K562 (cell line): ENCODE results near the gene NT5C. TPM values are rescaled to one million over a fixed set of nuclear protein-coding genes. Genes with fewer than 3 reads are reported as not detected.
A peak's percentile ranks its signal among the peaks of the same experiment; 100 is the strongest.

Experiments used
- BRF1 ChIP-seq: IDR thresholded peaks from 3 replicates; pipeline ENCODE4 v1.6.1; 2011; ENCODE audit warnings: borderline replicate concordance, mild to moderate bottlenecking; ENCODE audit not compliant: insufficient read length; ENCODE audit errors: extremely low read depth
- CEBPB ChIP-seq: fragments of 450-650 bp; IDR thresholded peaks from 2 replicates; pipeline ENCODE4 v1.6.1; 2016; ENCODE audit warnings: missing genetic modification characterization, missing compliant biosample characterization
- FOXA3 ChIP-seq, 2 experiments: fragments of 450-650 bp in 1 of 2; sonication (generic) in 1 of 2; formaldehyde crosslinking; IDR thresholded peaks in 1 of 2; conservative IDR thresholded peaks in 1 of 2; 2 replicates each; pipeline versions ENCODE4 v1.4.0 to v1.8.0; 2020 to 2022; ENCODE audit warnings: mild to moderate bottlenecking in 2 of 2, missing genetic modification reagents in 1 of 2
- FOXK1 ChIP-seq: sonication (generic); formaldehyde crosslinking; IDR thresholded peaks from 2 replicates; pipeline ENCODE4 v1.8.0; 2022; ENCODE audit warnings: missing genetic modification reagents, mild to moderate bottlenecking, borderline replicate concordance
- HMGN3 ChIP-seq: IDR thresholded peaks from 2 replicates; pipeline ENCODE4 v1.6.1; 2011; ENCODE audit warnings: borderline replicate concordance, low read depth, mild to moderate bottlenecking, mixed read lengths, low read length; ENCODE audit not compliant: insufficient read length; ENCODE audit errors: extremely low read depth
- HNRNPK ChIP-seq: fragments of 200-400 bp; formaldehyde crosslinking; IDR thresholded peaks from one replicate; pipeline ENCODE4 v1.6.1; 2018; ENCODE audit warnings: mild to moderate bottlenecking, low read depth, low read length; ENCODE audit not compliant: poor library complexity, severe bottlenecking
- HOXB6 ChIP-seq: fragments of 250-450 bp; sonication (Bioruptor Pico); IDR thresholded peaks from 2 replicates; pipeline ENCODE4 v1.5.1; 2022; ENCODE audit warnings: mild to moderate bottlenecking, borderline replicate concordance
- KAT7 ChIP-seq: sonication (generic); formaldehyde crosslinking; IDR thresholded peaks from 2 replicates; pipeline ENCODE4 v1.8.0; 2022; ENCODE audit warnings: missing genetic modification reagents, mild to moderate bottlenecking, borderline replicate concordance
- KAT8 ChIP-seq: fragments of 450-650 bp; IDR thresholded peaks from 2 replicates; pipeline ENCODE4 v1.6.1; 2016; ENCODE audit warnings: low read depth, mild to moderate bottlenecking
- MAFK ChIP-seq: IDR thresholded peaks from 2 replicates; pipeline ENCODE4 v1.6.1; 2011; ENCODE audit warnings: low read length, improper control_type of control experiment
- MEF2D ChIP-seq: conservative IDR thresholded peaks from 2 replicates; pipeline ENCODE4 v1.6.1; 2016; ENCODE audit warnings: low read depth, missing genetic modification characterization, missing compliant biosample characterization
- WHSC1 ChIP-seq: IDR thresholded peaks from one replicate; pipeline ENCODE4 v1.6.1; 2012; ENCODE audit warnings: low read length, control low read depth, inconsistent platforms
- YY1 ChIP-seq, 3 experiments: IDR thresholded peaks; 2 replicates each; pipeline ENCODE4 v1.6.1; 2011; ENCODE audit warnings: low read length in 2 of 3, mild to moderate bottlenecking in 2 of 3, moderate library complexity in 2 of 3, borderline replicate concordance in 1 of 3, control low read depth in 1 of 3, low read depth in 1 of 3; ENCODE audit not compliant: insufficient read depth in 3 of 3, insufficient replicate concordance in 2 of 3, control insufficient read depth in 1 of 3, insufficient read length in 1 of 3; ENCODE audit errors: extremely low read depth in 1 of 3
- ZNF175 ChIP-seq: fragments of 200-800 bp; sonication (Bioruptor generic); IDR thresholded peaks from 2 replicates; pipeline ENCODE4 v1.6.1; 2016; ENCODE audit warnings: low read depth, mild to moderate bottlenecking, missing genetic modification characterization, missing compliant biosample characterization
- polyA plus RNA-seq, 8 experiments: library from polyadenylated mRNA; depleted of rRNA in 4 of 8; stranded (reverse) in 5 of 8; unstranded in 3 of 8; fragments of >200 nt; fragmentation: Nextera tagmentation in 2 of 8; fragmentation: Illumina TruSeq in 1 of 8; extraction: Ambion mirVana in 2 of 8; extraction: Trizol in 1 of 8; gene quantifications; 2 replicates each; pipeline versions ENCODE4 v1.2.1 to v1.2.3, GENCODE V29; 2011 to 2014; ENCODE audit warnings: inconsistent platforms in 1 of 8, missing spikeins in 1 of 8
- total RNA-seq, 7 experiments: library from RNA; depleted of rRNA in 6 of 7; stranded (reverse); fragments of >200 nt in 6 of 7; fragmentation: Illumina TruSeq in 2 of 7; extraction: Trizol in 2 of 7; gene quantifications; 2 replicates each; pipeline versions ENCODE4 v1.2.1 to v1.2.3, GENCODE V29; 2011 to 2021; ENCODE audit warnings: low replicate concordance in 1 of 7
- TF ChIP-seq, protein P1 (sequence below): fragments of 250-450 bp; sonication (Bioruptor Pico); IDR thresholded peaks from 2 replicates; pipeline ENCODE4 v1.4.0; 2020; ENCODE audit warnings: mild to moderate bottlenecking, moderate library complexity, borderline replicate concordance
- TF ChIP-seq, protein P2 (sequence below): sonication (generic); formaldehyde crosslinking; IDR thresholded peaks from 2 replicates; pipeline ENCODE4 v1.9.0; 2022; ENCODE audit warnings: mild to moderate bottlenecking, missing genetic modification reagents
- TF ChIP-seq, protein P3 (sequence below), 3 experiments: fragments of 200-800 bp in 1 of 3; fragments of 250-450 bp in 1 of 3; fragments of 450-650 bp in 1 of 3; sonication (Bioruptor Pico) in 1 of 3; sonication (Bioruptor generic) in 1 of 3; formaldehyde crosslinking in 1 of 3; IDR thresholded peaks; 2 replicates each; pipeline versions ENCODE4 v1.6.1 to v1.8.0; 2016 to 2022; ENCODE audit warnings: mild to moderate bottlenecking in 2 of 3, missing genetic modification characterization in 2 of 3, missing compliant biosample characterization in 1 of 3, moderate library complexity in 1 of 3

NT5C gene
- total and polyA plus RNA-seq, 9 of the 15 experiments (the other 6 are each of a cell fraction or from before 2014, with no cell fraction given): 2.9 to 205 (median 45.0) TPM

DNA sequence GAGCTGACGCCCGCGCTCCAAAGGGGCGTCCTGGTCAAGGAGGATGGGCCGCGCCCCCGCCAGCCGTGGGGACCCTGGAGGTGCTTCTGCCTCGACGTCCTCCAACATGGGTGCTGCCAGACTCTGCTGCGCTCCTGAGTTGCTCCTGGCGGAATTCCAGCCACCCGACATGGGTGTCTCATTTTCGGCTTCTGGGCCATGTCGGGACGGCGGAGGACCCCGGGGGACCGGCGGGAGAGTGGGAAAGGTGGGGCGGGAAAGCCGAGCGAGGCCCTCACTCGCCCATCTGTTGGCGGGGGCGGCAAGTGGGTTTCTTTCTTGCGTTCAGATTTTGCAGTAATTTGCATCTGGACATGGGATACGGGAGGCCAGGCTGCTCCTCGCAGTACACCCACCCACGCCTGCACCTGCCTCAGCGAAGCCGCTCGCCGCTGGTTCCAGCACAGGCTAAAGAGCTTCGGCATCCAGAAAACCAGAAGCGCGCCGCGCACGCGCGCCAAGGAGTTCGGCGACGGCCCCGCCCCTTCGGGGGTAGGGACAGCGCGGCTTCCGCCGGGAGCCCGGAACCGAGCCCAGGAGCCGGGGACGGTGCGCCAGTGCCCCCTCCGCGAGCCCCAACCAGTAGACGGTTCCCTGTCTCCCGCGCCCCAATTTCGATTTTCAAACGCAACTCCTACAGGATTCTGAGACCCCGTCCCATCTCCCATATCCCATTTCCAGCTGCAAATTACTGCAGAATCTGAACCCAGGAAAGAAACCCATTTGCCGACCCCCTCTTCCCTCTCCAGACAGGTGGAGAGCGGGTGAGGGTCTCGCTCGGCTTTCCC is 21.9 kb downstream of the NT5C start, which contains the start of gene ARMC7 (continued):
- peak; percentile 90 for TF ChIP-seq HMGN3
- TF ChIP-seq MAFK: 0 out of 2 replicates have a peak, but pooled peaks have one; percentile 5
- no peak for TF ChIP-seq HOXB6 (CRISPR knock-in tag)
- TF ChIP-seq, protein P1, sequence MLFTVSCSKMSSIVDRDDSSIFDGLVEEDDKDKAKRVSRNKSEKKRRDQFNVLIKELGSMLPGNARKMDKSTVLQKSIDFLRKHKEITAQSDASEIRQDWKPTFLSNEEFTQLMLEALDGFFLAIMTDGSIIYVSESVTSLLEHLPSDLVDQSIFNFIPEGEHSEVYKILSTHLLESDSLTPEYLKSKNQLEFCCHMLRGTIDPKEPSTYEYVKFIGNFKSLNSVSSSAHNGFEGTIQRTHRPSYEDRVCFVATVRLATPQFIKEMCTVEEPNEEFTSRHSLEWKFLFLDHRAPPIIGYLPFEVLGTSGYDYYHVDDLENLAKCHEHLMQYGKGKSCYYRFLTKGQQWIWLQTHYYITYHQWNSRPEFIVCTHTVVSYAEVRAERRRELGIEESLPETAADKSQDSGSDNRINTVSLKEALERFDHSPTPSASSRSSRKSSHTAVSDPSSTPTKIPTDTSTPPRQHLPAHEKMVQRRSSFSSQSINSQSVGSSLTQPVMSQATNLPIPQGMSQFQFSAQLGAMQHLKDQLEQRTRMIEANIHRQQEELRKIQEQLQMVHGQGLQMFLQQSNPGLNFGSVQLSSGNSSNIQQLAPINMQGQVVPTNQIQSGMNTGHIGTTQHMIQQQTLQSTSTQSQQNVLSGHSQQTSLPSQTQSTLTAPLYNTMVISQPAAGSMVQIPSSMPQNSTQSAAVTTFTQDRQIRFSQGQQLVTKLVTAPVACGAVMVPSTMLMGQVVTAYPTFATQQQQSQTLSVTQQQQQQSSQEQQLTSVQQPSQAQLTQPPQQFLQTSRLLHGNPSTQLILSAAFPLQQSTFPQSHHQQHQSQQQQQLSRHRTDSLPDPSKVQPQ: no peak
- TF ChIP-seq FOXA3 (CRISPR knock-in tag; conservative IDR thresholded peaks at IDR 0.05 in 1 of 2, IDR thresholded peaks at IDR 0.05 in 1 of 2): no peak
- no peak for TF ChIP-seq MEF2D (tag)
- TF ChIP-seq KAT7 (CRISPR knock-in tag): no peak
- TF ChIP-seq, protein P2, sequence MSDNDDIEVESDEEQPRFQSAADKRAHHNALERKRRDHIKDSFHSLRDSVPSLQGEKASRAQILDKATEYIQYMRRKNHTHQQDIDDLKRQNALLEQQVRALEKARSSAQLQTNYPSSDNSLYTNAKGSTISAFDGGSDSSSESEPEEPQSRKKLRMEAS (CRISPR knock-in tag): no peak; the same call in 1 of the 2 replicates
- peak; percentile 64; the same call in 1 of the 2 replicates for TF ChIP-seq FOXK1 (CRISPR knock-in tag)
- no peak for TF ChIP-seq ZNF175 (CRISPR knock-in tag)
- no peak for TF ChIP-seq WHSC1
- TF ChIP-seq KAT8: no peak
- no peak for TF ChIP-seq HNRNPK
- no peak for TF ChIP-seq BRF1
- no peak for TF ChIP-seq CEBPB (tag)
- peak in 2 of 3 experiments; percentile 23 to 50 for TF ChIP-seq YY1 (IDR thresholded peaks at IDR 0.05; ENCODE audit: borderline replicate concordance in 1 of 3, control insufficient read depth in 1 of 3, extremely low read depth in 1 of 3, insufficient read depth in 3 of 3, insufficient read length in 1 of 3, insufficient replicate concordance in 2 of 3, low read depth in 1 of 3, low read length in 2 of 3)
- TF ChIP-seq, protein P3, sequence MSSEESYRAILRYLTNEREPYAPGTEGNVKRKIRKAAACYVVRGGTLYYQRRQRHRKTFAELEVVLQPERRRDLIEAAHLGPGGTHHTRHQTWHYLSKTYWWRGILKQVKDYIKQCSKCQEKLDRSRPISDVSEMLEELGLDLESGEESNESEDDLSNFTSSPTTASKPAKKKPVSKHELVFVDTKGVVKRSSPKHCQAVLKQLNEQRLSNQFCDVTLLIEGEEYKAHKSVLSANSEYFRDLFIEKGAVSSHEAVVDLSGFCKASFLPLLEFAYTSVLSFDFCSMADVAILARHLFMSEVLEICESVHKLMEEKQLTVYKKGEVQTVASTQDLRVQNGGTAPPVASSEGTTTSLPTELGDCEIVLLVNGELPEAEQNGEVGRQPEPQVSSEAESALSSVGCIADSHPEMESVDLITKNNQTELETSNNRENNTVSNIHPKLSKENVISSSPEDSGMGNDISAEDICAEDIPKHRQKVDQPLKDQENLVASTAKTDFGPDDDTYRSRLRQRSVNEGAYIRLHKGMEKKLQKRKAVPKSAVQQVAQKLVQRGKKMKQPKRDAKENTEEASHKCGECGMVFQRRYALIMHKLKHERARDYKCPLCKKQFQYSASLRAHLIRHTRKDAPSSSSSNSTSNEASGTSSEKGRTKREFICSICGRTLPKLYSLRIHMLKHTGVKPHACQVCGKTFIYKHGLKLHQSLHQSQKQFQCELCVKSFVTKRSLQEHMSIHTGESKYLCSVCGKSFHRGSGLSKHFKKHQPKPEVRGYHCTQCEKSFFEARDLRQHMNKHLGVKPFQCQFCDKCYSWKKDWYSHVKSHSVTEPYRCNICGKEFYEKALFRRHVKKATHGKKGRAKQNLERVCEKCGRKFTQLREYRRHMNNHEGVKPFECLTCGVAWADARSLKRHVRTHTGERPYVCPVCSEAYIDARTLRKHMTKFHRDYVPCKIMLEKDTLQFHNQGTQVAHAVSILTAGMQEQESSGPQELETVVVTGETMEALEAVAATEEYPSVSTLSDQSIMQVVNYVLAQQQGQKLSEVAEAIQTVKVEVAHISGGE (CRISPR knock-in tag; IDR thresholded peaks at IDR 0.05): peak; percentile 86 to 96 (median 86); a peak in 5 of 6 replicates
